ENCODE data around the gene KNDC1. TPM values are rescaled to one million over a fixed set of nuclear protein-coding genes. Genes with fewer than 3 reads are reported as not detected.

The KNDC1 gene
- total RNA-seq, 1 donor from 2014 or later, result 0.09 TPM

GRCh38 chr10:133164816-133165555 is 5.0 kb downstream of the KNDC1 start:
- ChIA-PET CTCF (no interaction called here), POLR2A (no interaction called here)
- no peak overlapping the region for H3K4me3 Mint-ChIP-seq
- TF ChIP-seq CTCF (IDR thresholded peaks at IDR 0.05), result no peak
- intact Hi-C loops (cut with micrococcal nuclease), result no loop called here
- H3K36me3 Mint-ChIP-seq (ENCODE audit: low read depth), result no peaks in the 10 kb centered on the region
- H3K27me3 Mint-ChIP-seq, result peaks cover 23% of the 10 kb centered on the region
- H3K27ac Mint-ChIP-seq, result no peak overlapping the region
- peaks cover 4% of the 10 kb centered on the region for H3K4me1 Mint-ChIP-seq
- H3K9me3 Mint-ChIP-seq, result no peaks in the 10 kb centered on the region
- no peak for ATAC-seq (ENCODE audit: low read depth)
- no peak for DNase-seq

- Mint-ChIP-seq H3K4me3 (no peak overlapping the region), H3K27ac (no peak overlapping the region), H3K9me3 (no peaks in the 10 kb centered on the region), H3K4me1 (peaks cover 4% of the 10 kb centered on the region), H3K27me3 (peaks cover 23% of the 10 kb centered on the region), H3K36me3 (ENCODE audit: low read depth) (no peaks in the 10 kb centered on the region)
- no peak for ATAC-seq (ENCODE audit: low read depth)
- TF ChIP-seq CTCF (IDR thresholded peaks at IDR 0.05), result no peak
- intact Hi-C loops (cut with micrococcal nuclease), result no loop called here
- CTCF ChIA-PET, result no interaction called here
- no peak for DNase-seq
- POLR2A ChIA-PET, result no interaction called here
These were observed 5.8 kb downstream of the KNDC1 start for GRCh38 chr10:133165556-133166503.

GRCh38 chr10:133166504-133166827 is 6.4 kb downstream of the KNDC1 start:
- DNase-seq (no peak), ATAC-seq (ENCODE audit: low read depth) (no peak)
- Mint-ChIP-seq H3K4me1 (no peaks in the 10 kb centered on the region), H3K4me3 (no peak overlapping the region), H3K36me3 (ENCODE audit: low read depth) (no peaks in the 10 kb centered on the region), H3K27ac (no peak overlapping the region), H3K27me3 (peaks cover 23% of the 10 kb centered on the region), H3K9me3 (no peaks in the 10 kb centered on the region)
- intact Hi-C loops (cut with micrococcal nuclease), result no loop called here
- ChIA-PET CTCF (no interaction called here), POLR2A (no interaction called here)
- no peak for TF ChIP-seq CTCF (IDR thresholded peaks at IDR 0.05)

GRCh38 chr10:133166828-133167692 is 7.0 kb downstream of the KNDC1 start:
- DNase-seq (no peak), ATAC-seq (ENCODE audit: low read depth) (no peak)
- peaks cover 23% of the 10 kb centered on the region for H3K27me3 Mint-ChIP-seq
- H3K9me3 Mint-ChIP-seq, result no peaks in the 10 kb centered on the region
- H3K4me3 Mint-ChIP-seq, result no peak overlapping the region
- no peaks in the 10 kb centered on the region for H3K4me1 Mint-ChIP-seq
- POLR2A ChIA-PET, result no interaction called here
- intact Hi-C loops (cut with micrococcal nuclease), result no loop called here
- CTCF ChIA-PET, result no interaction called here
- H3K27ac Mint-ChIP-seq, result no peak overlapping the region
- no peak for TF ChIP-seq CTCF (IDR thresholded peaks at IDR 0.05)
- H3K36me3 Mint-ChIP-seq (ENCODE audit: low read depth), result no peaks in the 10 kb centered on the region
